HCT116 (cell line): ENCODE results near the gene ACAP2. TPM values are rescaled to one million over a fixed set of nuclear protein-coding genes. Genes with fewer than 3 reads are reported as not detected.
"Not testable (repeated sequence)": the region's sequence is repeated elsewhere in the genome, so short reads cannot be mapped to it uniquely, and the experiment has no call there.

ENCODE experiments used
- ATAC-seq: fragments of 200-7000 bp; cut with Tn5 transposase; 2 replicates; pipeline ENCODE4 v1.9.1; 2020; ENCODE audit warnings: mild to moderate bottlenecking, moderate library complexity
- BruUV-seq: library from RNA; stranded (reverse); fragments of 400-500 nt; replicated peaks from 2 replicates; lab custom pipeline; 2021; lab: Mats Ljungman, UMichigan
- CTCF ChIA-PET: fragments of 300-600 bp; sonication (Branson Sonifier 250); formaldehyde crosslinking; loops from one replicate; lab custom pipeline; 2021; ENCODE audit warnings: antibody characterized with exemption; lab: Charles Lee
- POLR2A ChIA-PET: fragments of 300-600, 350-600 bp; sonication (Branson Sonifier 250); formaldehyde crosslinking; loops from one replicate; lab custom pipeline; 2021; ENCODE audit warnings: antibody characterized with exemption; lab: Charles Lee
- RAD21 ChIA-PET, 2 experiments: fragments of 300-600 bp; sonication (Branson Sonifier 250); formaldehyde crosslinking; loops; one replicate each; lab custom pipeline; 2023; ENCODE audit warnings: low total read pairs in 2 of 2; ENCODE audit not compliant: uncharacterized antibody in 2 of 2, unreplicated experiment in 2 of 2, low non-redundant PET in 1 of 2; lab: Charles Lee
- DNase-seq: peaks from one replicate; pipeline ENCODE4 v3.0.0-alpha.2; 2010; ENCODE audit warnings: low read depth, low spot score
- H2AFZ ChIP-seq: fragments of 200-600 bp; shearing (Covaris generic), sonication (generic); 2 replicates; pipeline ENCODE4 v1.6.1; 2017; ENCODE audit warnings: low read depth, mixed run types, mixed read lengths, antibody characterized with exemption, low read length; ENCODE audit not compliant: poor library complexity, severe bottlenecking
- H3K27ac ChIP-seq: 2 replicates; pipeline ENCODE4 v1.5.1; 2012; ENCODE audit warnings: low read depth, low read length
- H3K27me3 ChIP-seq: fragments of 200-600 bp; sonication (generic); 2 replicates; pipeline ENCODE4 v1.6.1; 2016; ENCODE audit warnings: mixed run types, low read length, mixed read lengths; ENCODE audit not compliant: insufficient read depth
- H3K36me3 ChIP-seq, 2 experiments: fragments of 200-500 bp in 1 of 2; fragments of 200-600 bp in 1 of 2; sonication (Bioruptor generic) in 1 of 2; sonication (generic) in 1 of 2; 2 replicates each; pipeline versions ENCODE4 v1.5.1 to v1.6.1; 2014 to 2016; ENCODE audit warnings: low read length in 2 of 2, inconsistent platforms in 1 of 2, mixed read lengths in 1 of 2, mixed run types in 1 of 2; ENCODE audit not compliant: insufficient read depth in 2 of 2, control insufficient read depth in 1 of 2
- H3K4me1 ChIP-seq, 2 experiments: fragments of 200-600 bp in 1 of 2; sonication (generic) in 1 of 2; 2 replicates each; pipeline versions ENCODE4 v1.5.1 to v1.6.1; 2012 to 2017; ENCODE audit warnings: low read length in 2 of 2, inconsistent platforms in 1 of 2, mild to moderate bottlenecking in 1 of 2, mixed read lengths in 1 of 2, mixed run types in 1 of 2, moderate library complexity in 1 of 2; ENCODE audit not compliant: insufficient read depth in 2 of 2, control insufficient read depth in 1 of 2
- H3K4me2 ChIP-seq: fragments of 200-600 bp; sonication (generic); 2 replicates; pipeline ENCODE4 v1.6.1; 2017; ENCODE audit warnings: mixed run types, low read length, mixed read lengths
- H3K4me3 ChIP-seq, 2 experiments: fragments of 200-600 bp in 1 of 2; sonication (generic) in 1 of 2; replicated peaks in 1 of 2; 2 replicates each; pipeline ENCODE4 v1.5.1; 2011 to 2016; ENCODE audit warnings: low read length in 2 of 2, control low read depth in 1 of 2, low read depth in 1 of 2, mild to moderate bottlenecking in 1 of 2, mixed read lengths in 1 of 2, mixed run types in 1 of 2
- H3K79me2 ChIP-seq: fragments of 200-600 bp; sonication (generic); 2 replicates; pipeline ENCODE4 v1.6.1; 2017; ENCODE audit warnings: mild to moderate bottlenecking, mixed run types, low read length, moderate library complexity, mixed read lengths; ENCODE audit not compliant: insufficient read depth
- H3K9ac ChIP-seq: fragments of 200-600 bp; sonication (generic); 2 replicates; pipeline ENCODE4 v1.6.1; 2016; ENCODE audit warnings: low read length, mixed read lengths
- H3K9me2 ChIP-seq: fragments of 200-600 bp; sonication (generic), shearing (Covaris generic); 2 replicates; pipeline ENCODE4 v1.6.1; 2017; ENCODE audit warnings: mixed run types, mild to moderate bottlenecking, moderate library complexity; ENCODE audit not compliant: insufficient read depth
- H3K9me3 ChIP-seq, 2 experiments: fragments of 200-500 bp in 1 of 2; fragments of 200-600 bp in 1 of 2; sonication (Bioruptor generic) in 1 of 2; sonication (generic) in 1 of 2; 2 replicates each; pipeline ENCODE4 v1.6.1; 2014 to 2017; ENCODE audit warnings: low read length in 2 of 2, mixed read lengths in 2 of 2, inconsistent platforms in 1 of 2, low read depth in 1 of 2, mild to moderate bottlenecking in 1 of 2, mixed run types in 1 of 2, moderate library complexity in 1 of 2; ENCODE audit not compliant: control insufficient read depth in 1 of 2, insufficient read depth in 1 of 2
- H4K20me1 ChIP-seq: fragments of 200-600 bp; sonication (generic), shearing (Covaris generic); 2 replicates; pipeline ENCODE4 v1.6.1; 2017; ENCODE audit warnings: mixed run types, mild to moderate bottlenecking, moderate library complexity; ENCODE audit not compliant: insufficient read depth
- CBX3 ChIP-seq: IDR thresholded peaks from 2 replicates; pipeline ENCODE4 v1.6.1; 2012; ENCODE audit warnings: low read depth
- CEBPB ChIP-seq: IDR thresholded peaks from 2 replicates; pipeline ENCODE4 v1.6.1; 2012; ENCODE audit warnings: low read depth
- EGR1 ChIP-seq: IDR thresholded peaks from 2 replicates; pipeline ENCODE4 v1.6.1; 2012; ENCODE audit warnings: low read depth
- EZH2 ChIP-seq: fragments of 200-600 bp; sonication (generic); IDR thresholded peaks from 2 replicates; pipeline ENCODE4 v1.6.1; 2017; ENCODE audit warnings: antibody characterized with exemption, mixed run types
- EZH2phosphoT487 ChIP-seq: fragments of 200-600 bp; IDR thresholded peaks from 2 replicates; pipeline ENCODE4 v1.6.1; 2018; ENCODE audit warnings: antibody characterized with exemption, borderline replicate concordance
- FOSL1 ChIP-seq: IDR thresholded peaks from 2 replicates; pipeline ENCODE4 v1.6.1; 2012; ENCODE audit warnings: low read depth
- JUND ChIP-seq: IDR thresholded peaks from 2 replicates; pipeline ENCODE4 v1.6.1; 2012
- MAX ChIP-seq: IDR thresholded peaks from 2 replicates; pipeline ENCODE4 v1.6.1; 2012
- POLR2A ChIP-seq: IDR thresholded peaks from 2 replicates; pipeline ENCODE4 v1.7.0; 2011; ENCODE audit warnings: borderline replicate concordance; ENCODE audit not compliant: insufficient read depth, insufficient read length; ENCODE audit errors: extremely low read depth
- POLR2AphosphoS5 ChIP-seq: IDR thresholded peaks from 2 replicates; pipeline ENCODE4 v1.6.1; 2011; ENCODE audit warnings: mild to moderate bottlenecking, low read depth, low read length, moderate library complexity
- RAD21 ChIP-seq: IDR thresholded peaks from 2 replicates; pipeline ENCODE4 v1.6.1; 2012; ENCODE audit warnings: low read depth, mild to moderate bottlenecking
- SP1 ChIP-seq: IDR thresholded peaks from 2 replicates; pipeline ENCODE4 v1.6.1; 2012; ENCODE audit warnings: low read depth
- SRF ChIP-seq: IDR thresholded peaks from 2 replicates; pipeline ENCODE4 v1.6.1; 2012; ENCODE audit warnings: low read depth
- TCF7L2 ChIP-seq: IDR thresholded peaks from 2 replicates; pipeline ENCODE4 v1.7.0; 2011; ENCODE audit warnings: borderline replicate concordance, inconsistent platforms; ENCODE audit not compliant: insufficient read depth, insufficient read length; ENCODE audit errors: extremely low read depth
- YY1 ChIP-seq: IDR thresholded peaks from 2 replicates; pipeline ENCODE4 v1.6.1; 2011; ENCODE audit warnings: low read length, low read depth, moderate library complexity, mild to moderate bottlenecking; ENCODE audit not compliant: insufficient replicate concordance; ENCODE audit errors: extremely low read depth
- intact Hi-C: fragments of 100-400 bp; cut with micrococcal nuclease; formaldehyde crosslinking; loops from 2 replicates; pipeline ENCODE4 v1.10.0; 2022
- total RNA-seq: library from RNA; stranded (reverse); gene quantifications from one replicate; pipeline ENCODE4 v1.2.1, GENCODE V29; 2021; ENCODE audit not compliant: unreplicated experiment

The ACAP2 gene
- total RNA-seq, 1 experiment from 2014 or later = 43.0 TPM

- CTCF ChIA-PET, H3K9ac ChIP-seq, RAD21 ChIA-PET, BruUV-seq, H3K27ac ChIP-seq, H3K36me3 ChIP-seq, H3K27me3 ChIP-seq, H3K9me3 ChIP-seq, H3K9me2 ChIP-seq, intact Hi-C loops, DNase-seq, H3K4me2 ChIP-seq, H2AFZ ChIP-seq, H3K4me3 ChIP-seq, H3K79me2 ChIP-seq, ATAC-seq, H4K20me1 ChIP-seq, POLR2A ChIA-PET: not testable (repeated sequence)
- peaks cover 15 to 31% of the 10 kb centered on the region in 2 experiments for H3K4me1 ChIP-seq
Observed at GRCh38 chr3:195354009-195354408, 88.8 kb downstream of the ACAP2 start.

GRCh38 chr3:195352895-195353488 is 89.8 kb downstream of the ACAP2 start:
- Histone ChIP-seq H3K79me2 (peaks cover 8% of the 10 kb centered on the region), H3K9ac (no peak overlapping the region), H3K9me3 (no peaks in the 10 kb centered on the region), H2AFZ (no peak overlapping the region), H3K4me2 (peak overlapping the region; percentile 45), H3K36me3 (no peaks in the 10 kb centered on the region), H4K20me1 (no peaks in the 10 kb centered on the region), H3K4me1 (peaks cover 15 to 31% of the 10 kb centered on the region in 2 experiments), H3K27ac (no peak overlapping the region; the same call in 1 of the 2 replicates), H3K4me3 (no peak overlapping the region), H3K27me3 (no peaks in the 10 kb centered on the region), H3K9me2 (no peaks in the 10 kb centered on the region)
- peak; percentile 77 for DNase-seq
- BruUV-seq = no TSS peak
- CTCF ChIA-PET = interaction anchor here (1.1 kb wide), 1 partner anchor 82 kb away, joined by 3 read pairs; no protein-coding TSS in a partner anchor
- RAD21 ChIA-PET = interaction anchor here in 1 of 2 experiments (0.7 kb wide), 1 partner anchor 16 kb away, joined by 4 read pairs; no protein-coding TSS in a partner anchor
- POLR2A ChIA-PET = interaction anchor here (0.7 kb wide), 1 partner anchor 88 kb away, joined by 3 read pairs; no protein-coding TSS in a partner anchor
- TF ChIP-seq CBX3 = 0 out of 2 replicates have a peak, but pooled peaks have one; percentile 30
- no peak for TF ChIP-seq EZH2
- no peak for TF ChIP-seq RAD21
- TF ChIP-seq YY1 = no peak
- no peak for TF ChIP-seq EZH2phosphoT487
- peak; percentile 42; the same call in 1 of the 2 replicates for TF ChIP-seq POLR2AphosphoS5
- TF ChIP-seq SP1 = peak; percentile 60
- TF ChIP-seq SRF = no peak
- TF ChIP-seq JUND = peak; percentile 44
- no peak for TF ChIP-seq TCF7L2
- 0 out of 2 replicates have a peak, but pooled peaks have one; percentile 42 for TF ChIP-seq FOSL1
- TF ChIP-seq MAX = no peak; the same call in 1 of the 2 replicates
- TF ChIP-seq CEBPB = peak; percentile 89
- no peak for TF ChIP-seq POLR2A
- no peak for TF ChIP-seq EGR1
- ATAC-seq = peak; percentile 54; the same call in 1 of the 2 replicates
- intact Hi-C loops = no loop called here
